Astrocyte (in vitro differentiated cells and primary cell): ENCODE measurements around the gene ESM1.

Experiments
- CTCF ChIP-seq: IDR thresholded peaks from 2 replicates; pipeline ENCODE4 v1.5.1; 2011; ENCODE audit warnings: low read depth, mild to moderate bottlenecking, inconsistent platforms, low read length, moderate library complexity; ENCODE audit not compliant: insufficient read depth
- EZH2 ChIP-seq: IDR thresholded peaks from 2 replicates; pipeline ENCODE4 v1.6.1; 2012; ENCODE audit warnings: mild to moderate bottlenecking, low read length, inconsistent platforms; ENCODE audit not compliant: insufficient read depth

GRCh38 chr5:55030676-55031369 is 45.4 kb upstream of the ESM1 start:
- TF ChIP-seq CTCF (no peak), EZH2 (no peak)
